Natural killer cell (primary cell): ENCODE results near the gene SLC37A2. TPM values are rescaled to one million over a fixed set of nuclear protein-coding genes. Genes with fewer than 3 reads are reported as not detected.

Experiments used
- ATAC-seq, 3 donors: fragments of 150-1000 bp in 2 of 3; fragments of 200-7000 bp in 1 of 3; cut with Tn5 transposase; 1 replicate in 1 of 3; 2 replicates in 2 of 3; pipeline ENCODE4 v1.10.0; 2021; ENCODE audit warnings: mild to moderate bottlenecking in 2 of 3, moderate library complexity in 2 of 3
- DNase-seq, 2 donors: peaks; one replicate each; pipeline versions ENCODE4 v3.0.0 to v3.0.0-alpha.2; 2013 to 2021; ENCODE audit warnings: mixed read lengths in 1 of 2
- H3K27ac ChIP-seq: one replicate; pipeline ENCODE4 v1.5.1; 2013; ENCODE audit warnings: mild to moderate bottlenecking, low read length
- H3K27me3 ChIP-seq: one replicate; pipeline ENCODE4 v1.6.1; 2013; ENCODE audit warnings: low read length; ENCODE audit not compliant: control insufficient read depth, insufficient read depth
- H3K36me3 ChIP-seq: one replicate; pipeline ENCODE4 v1.6.1; 2013; ENCODE audit warnings: low read length; ENCODE audit not compliant: control insufficient read depth, insufficient read depth
- H3K4me1 ChIP-seq: one replicate; pipeline ENCODE4 v1.6.1; 2013; ENCODE audit warnings: low read length; ENCODE audit not compliant: control insufficient read depth, insufficient read depth
- H3K4me3 ChIP-seq: one replicate; pipeline ENCODE4 v1.5.1; 2013; ENCODE audit warnings: low read length
- H3K9me3 ChIP-seq: one replicate; pipeline ENCODE4 v1.6.1; 2013; ENCODE audit warnings: low read length; ENCODE audit not compliant: control insufficient read depth, insufficient read depth
- H3K27ac Mint-ChIP-seq, 2 donors: one replicate each; pipeline ENCODE4 v1.8.0; 2022; ENCODE audit warnings: mild to moderate bottlenecking in 2 of 2, mixed read lengths in 2 of 2, moderate library complexity in 1 of 2
- H3K27me3 Mint-ChIP-seq, 2 donors: one replicate each; pipeline ENCODE4 v1.8.0; 2022; ENCODE audit warnings: low read depth in 2 of 2, mixed read lengths in 2 of 2
- H3K36me3 Mint-ChIP-seq: one replicate; pipeline ENCODE4 v1.8.0; 2022; ENCODE audit warnings: mixed read lengths
- H3K4me1 Mint-ChIP-seq, 2 donors: one replicate each; pipeline ENCODE4 v1.8.0; 2022; ENCODE audit warnings: mixed read lengths in 2 of 2
- H3K4me3 Mint-ChIP-seq: one replicate; pipeline ENCODE4 v1.8.0; 2022; ENCODE audit warnings: mild to moderate bottlenecking, moderate library complexity, mixed read lengths
- H3K9me3 Mint-ChIP-seq, 2 donors: one replicate each; pipeline ENCODE4 v1.8.0; 2022; ENCODE audit warnings: mixed read lengths in 2 of 2
- WGBS: methylation state at CpG from one replicate; pipeline ENCODE4 v1.1.7; 2013; ENCODE audit warnings: missing lambda C conversion rate; ENCODE audit not compliant: insufficient coverage; 5-methylcytosine and 5-hydroxymethylcytosine counted together
- intact Hi-C: fragments of 100-400 bp; cut with micrococcal nuclease; formaldehyde crosslinking; loops from one replicate; pipeline ENCODE4 v1.14.2; 2022
- total RNA-seq, 4 donors: library from RNA; stranded (reverse); fragments of 120-200 nt in 1 of 4; gene quantifications; one replicate each; pipeline versions ENCODE4 v1.2.3 to v1.2.4, GENCODE V29; 2013 to 2022
- TF ChIP-seq, protein P1 (sequence below): fragments of 200-600 bp; IDR thresholded peaks from one replicate; pipeline ENCODE4 v1.8.0; 2022; ENCODE audit warnings: antibody characterized with exemption

Gene SLC37A2
- total RNA-seq, 3 donors from 2014 or later (not counting 1 experiment from before 2014, with no cell fraction given), result 1.0 to 3.2 (median 1.8) TPM

DNA sequence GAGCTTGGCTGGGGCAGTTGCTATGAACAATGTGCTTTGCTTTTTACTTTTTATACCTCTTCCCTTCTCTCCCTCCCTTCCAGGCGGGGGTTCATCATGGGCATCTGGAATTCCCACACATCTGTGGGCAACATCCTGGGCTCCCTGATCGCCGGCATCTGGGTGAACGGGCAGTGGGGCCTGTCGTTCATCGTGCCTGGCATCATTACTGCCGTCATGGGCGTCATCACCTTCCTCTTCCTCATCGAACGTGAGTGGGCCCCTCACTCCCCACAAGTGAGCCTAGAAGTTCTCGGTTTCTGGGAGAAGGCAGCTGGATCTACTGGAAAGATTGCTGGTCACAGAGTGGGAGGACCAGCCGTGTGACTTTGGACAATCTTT, 17.4 kb downstream of the SLC37A2 start:
- H3K36me3 Mint-ChIP-seq, result no peaks in the 10 kb centered on the region
- H3K4me1 ChIP-seq, result peaks cover 3% of the 10 kb centered on the region
- no peak overlapping the region for H3K27ac ChIP-seq
- peaks cover 0 to 3% of the 10 kb centered on the region in 2 donors for H3K27me3 Mint-ChIP-seq
- no peak for DNase-seq
- no peaks in the 10 kb centered on the region for H3K9me3 Mint-ChIP-seq
- H3K4me1 Mint-ChIP-seq, result no peaks in the 10 kb centered on the region
- 85% methylated on average over 11 of the region's 12 CpGs for WGBS
- ATAC-seq, result no peak
- no peak overlapping the region for H3K4me3 Mint-ChIP-seq
- TF ChIP-seq, protein P1, sequence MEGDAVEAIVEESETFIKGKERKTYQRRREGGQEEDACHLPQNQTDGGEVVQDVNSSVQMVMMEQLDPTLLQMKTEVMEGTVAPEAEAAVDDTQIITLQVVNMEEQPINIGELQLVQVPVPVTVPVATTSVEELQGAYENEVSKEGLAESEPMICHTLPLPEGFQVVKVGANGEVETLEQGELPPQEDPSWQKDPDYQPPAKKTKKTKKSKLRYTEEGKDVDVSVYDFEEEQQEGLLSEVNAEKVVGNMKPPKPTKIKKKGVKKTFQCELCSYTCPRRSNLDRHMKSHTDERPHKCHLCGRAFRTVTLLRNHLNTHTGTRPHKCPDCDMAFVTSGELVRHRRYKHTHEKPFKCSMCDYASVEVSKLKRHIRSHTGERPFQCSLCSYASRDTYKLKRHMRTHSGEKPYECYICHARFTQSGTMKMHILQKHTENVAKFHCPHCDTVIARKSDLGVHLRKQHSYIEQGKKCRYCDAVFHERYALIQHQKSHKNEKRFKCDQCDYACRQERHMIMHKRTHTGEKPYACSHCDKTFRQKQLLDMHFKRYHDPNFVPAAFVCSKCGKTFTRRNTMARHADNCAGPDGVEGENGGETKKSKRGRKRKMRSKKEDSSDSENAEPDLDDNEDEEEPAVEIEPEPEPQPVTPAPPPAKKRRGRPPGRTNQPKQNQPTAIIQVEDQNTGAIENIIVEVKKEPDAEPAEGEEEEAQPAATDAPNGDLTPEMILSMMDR, result no peak
- no peaks in the 10 kb centered on the region for H3K27me3 ChIP-seq
- H3K9me3 ChIP-seq, result no peaks in the 10 kb centered on the region
- H3K36me3 ChIP-seq, result no peaks in the 10 kb centered on the region
- H3K27ac Mint-ChIP-seq, result no peak overlapping the region
- intact Hi-C loops, result no loop called here
- H3K4me3 ChIP-seq, result no peak overlapping the region

DNA sequence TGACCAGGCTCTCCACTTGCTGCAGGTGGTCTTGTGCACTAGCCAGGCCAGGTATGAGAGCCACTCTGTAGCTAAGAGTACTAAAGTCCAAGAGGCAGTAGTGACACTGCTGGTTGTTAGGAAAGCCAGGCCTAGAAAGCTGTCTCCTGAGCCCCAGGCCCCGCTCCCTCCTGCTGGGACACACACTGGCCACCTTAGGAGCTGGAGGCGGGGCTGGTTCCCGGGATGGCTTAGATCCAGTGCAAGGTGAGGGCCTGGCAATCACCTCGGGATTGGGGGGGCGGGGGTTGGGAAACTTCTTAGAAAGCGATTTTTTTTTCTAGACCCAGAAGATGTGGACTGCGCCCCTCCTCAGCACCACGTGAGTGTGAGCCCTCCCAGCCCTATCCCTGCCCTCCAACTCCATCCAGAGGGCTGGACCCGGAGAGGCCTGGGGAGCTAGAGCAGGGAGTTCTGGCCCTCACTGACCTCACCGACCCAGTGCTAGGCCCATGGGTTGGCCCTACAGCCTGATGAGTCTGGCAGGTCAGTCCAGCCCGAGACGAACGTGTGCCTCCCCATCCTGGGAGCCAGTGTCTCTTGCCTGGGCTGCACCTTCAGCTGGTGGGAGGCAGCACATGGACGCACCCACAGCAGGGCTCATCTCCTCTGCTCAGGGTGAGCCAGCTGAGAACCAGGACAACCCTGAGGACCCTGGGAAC, 18.1 kb downstream of the SLC37A2 start:
- H3K4me3 Mint-ChIP-seq, result no peak overlapping the region
- no peaks in the 10 kb centered on the region for H3K9me3 Mint-ChIP-seq
- H3K27ac ChIP-seq, result no peak overlapping the region
- H3K4me1 Mint-ChIP-seq, result no peaks in the 10 kb centered on the region
- DNase-seq (no peak), ATAC-seq (no peak)
- H3K27ac Mint-ChIP-seq, result no peak overlapping the region
- TF ChIP-seq, protein P1, result no peak
- peaks cover 0 to 3% of the 10 kb centered on the region in 2 donors for H3K27me3 Mint-ChIP-seq
- intact Hi-C loops, result no loop called here
- H3K36me3 Mint-ChIP-seq, result no peaks in the 10 kb centered on the region
- no peak overlapping the region for H3K4me3 ChIP-seq
- WGBS, result 87% methylated on average over 14 of the region's 14 CpGs
- no peaks in the 10 kb centered on the region for H3K9me3 ChIP-seq
- no peaks in the 10 kb centered on the region for H3K27me3 ChIP-seq
- no peaks in the 10 kb centered on the region for H3K36me3 ChIP-seq
- H3K4me1 ChIP-seq, result no peaks in the 10 kb centered on the region

DNA sequence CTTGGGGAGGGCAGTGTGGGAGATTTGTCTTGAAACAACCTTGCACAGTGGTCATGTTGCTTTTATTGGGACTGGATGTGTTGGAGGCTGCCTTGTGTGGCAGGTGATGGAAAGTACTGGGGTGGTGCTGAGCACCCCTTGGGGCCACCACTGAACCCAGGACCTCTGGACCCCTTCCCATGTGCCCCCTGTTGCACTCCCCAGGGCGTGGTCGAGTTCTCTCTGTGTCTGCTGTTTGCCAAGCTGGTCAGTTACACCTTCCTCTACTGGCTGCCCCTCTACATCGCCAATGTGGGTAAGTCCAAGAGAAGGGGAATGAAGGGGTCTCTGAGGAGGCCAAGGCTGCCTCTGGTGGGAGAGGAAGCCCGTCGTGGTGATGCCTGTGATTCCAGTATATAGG, 18.9 kb downstream of the SLC37A2 start:
- H3K4me1 ChIP-seq, result no peaks in the 10 kb centered on the region
- H3K27me3 Mint-ChIP-seq, result peaks cover 0 to 3% of the 10 kb centered on the region in 2 donors
- no peaks in the 10 kb centered on the region for H3K9me3 Mint-ChIP-seq
- intact Hi-C loops, result no loop called here
- H3K4me3 ChIP-seq, result no peak overlapping the region
- H3K9me3 ChIP-seq, result no peaks in the 10 kb centered on the region
- ATAC-seq (no peak), DNase-seq (no peak)
- H3K27me3 ChIP-seq, result no peaks in the 10 kb centered on the region
- no peaks in the 10 kb centered on the region for H3K36me3 Mint-ChIP-seq
- no peak overlapping the region for H3K27ac Mint-ChIP-seq
- 87% methylated on average over 5 of the region's 5 CpGs for WGBS
- H3K4me1 Mint-ChIP-seq, result no peaks in the 10 kb centered on the region
- H3K27ac ChIP-seq, result no peak overlapping the region
- H3K36me3 ChIP-seq, result no peaks in the 10 kb centered on the region
- no peak overlapping the region for H3K4me3 Mint-ChIP-seq
- TF ChIP-seq, protein P1, result no peak
